NCI-H1092 (cell line): ENCODE results near the gene RFPL3.
"Not testable (repeated sequence)": the region's sequence is repeated elsewhere in the genome, so short reads cannot be mapped to it uniquely, and the experiment has no call there.

Experiments
- DNase-seq: peaks from one replicate; lab custom pipeline; 2025; lab: John Stamatoyannopoulos, UW

Gene RFPL3

DNA sequence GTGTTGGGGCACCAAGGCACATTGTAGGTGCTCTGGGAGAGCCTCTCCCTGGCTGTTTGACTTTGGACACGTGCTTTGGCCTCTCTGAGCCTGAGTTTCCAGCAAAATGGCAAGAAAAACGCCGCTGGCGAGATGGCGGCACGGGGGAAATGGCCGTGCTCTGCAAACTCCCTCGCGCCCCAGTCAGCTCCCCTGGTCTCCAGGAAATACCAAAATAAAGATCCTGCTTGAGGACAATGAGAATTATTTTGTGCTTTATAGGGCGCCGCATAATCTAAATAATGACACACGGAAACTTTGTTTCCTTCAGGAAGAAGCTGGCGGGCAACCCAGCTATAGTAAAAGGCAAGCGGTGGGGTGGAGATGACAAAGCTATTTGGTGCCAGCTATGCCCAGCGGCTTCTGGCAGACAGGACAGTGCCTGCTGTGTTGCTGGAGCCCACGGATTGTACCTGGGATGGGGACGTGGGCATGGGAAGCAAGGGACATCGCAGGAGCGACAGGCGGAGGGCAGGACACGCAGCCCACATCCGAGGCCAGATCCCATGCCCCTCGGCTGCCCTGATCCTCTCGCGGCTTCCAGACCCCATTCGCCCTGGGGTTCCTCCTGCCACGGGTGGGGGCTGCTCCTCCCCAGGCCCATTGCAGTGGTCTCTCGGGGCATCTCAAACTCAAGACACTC is 26.3 kb upstream of the RFPL3 start:
- no peak for DNase-seq

DNA sequence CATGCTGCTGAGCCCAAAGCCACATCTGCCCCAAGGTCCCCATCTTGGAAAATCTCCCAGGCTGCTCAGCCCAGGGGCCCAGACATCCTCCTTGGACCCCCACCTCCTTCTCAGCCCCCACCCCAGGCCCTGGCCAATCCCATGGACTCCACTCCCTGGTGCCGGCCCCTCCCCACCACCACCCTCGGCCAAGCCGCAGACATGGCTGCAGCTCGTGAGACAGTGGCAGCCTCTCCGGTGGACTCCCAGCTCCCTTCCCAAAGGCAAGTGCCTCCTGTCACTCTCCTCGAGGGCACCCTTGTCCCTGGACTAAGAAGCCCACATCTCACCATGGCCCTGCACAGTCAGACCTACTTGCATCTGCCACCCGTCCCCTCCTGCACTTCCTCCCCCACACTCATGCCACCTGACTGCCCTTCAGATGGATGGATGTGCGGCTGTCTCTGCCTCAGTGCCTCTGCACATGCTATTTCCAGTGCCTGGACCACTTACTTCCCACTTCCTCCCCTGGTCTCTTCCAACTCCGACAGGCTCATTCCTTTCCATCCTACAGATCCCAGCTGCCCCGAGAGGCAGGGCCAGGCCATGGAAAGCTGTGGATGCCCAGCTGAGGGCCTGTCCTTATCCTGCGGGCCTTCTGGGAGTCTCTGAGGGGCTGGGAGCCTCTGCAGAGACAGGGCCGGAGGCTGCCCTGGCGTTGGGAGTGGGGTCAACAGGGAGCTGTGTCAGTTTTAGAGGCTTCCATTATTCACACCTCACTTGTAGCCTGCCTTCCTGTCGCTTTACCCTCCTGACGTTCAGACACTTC is 25.5 kb upstream of the RFPL3 start:
- DNase-seq: no peak

DNA sequence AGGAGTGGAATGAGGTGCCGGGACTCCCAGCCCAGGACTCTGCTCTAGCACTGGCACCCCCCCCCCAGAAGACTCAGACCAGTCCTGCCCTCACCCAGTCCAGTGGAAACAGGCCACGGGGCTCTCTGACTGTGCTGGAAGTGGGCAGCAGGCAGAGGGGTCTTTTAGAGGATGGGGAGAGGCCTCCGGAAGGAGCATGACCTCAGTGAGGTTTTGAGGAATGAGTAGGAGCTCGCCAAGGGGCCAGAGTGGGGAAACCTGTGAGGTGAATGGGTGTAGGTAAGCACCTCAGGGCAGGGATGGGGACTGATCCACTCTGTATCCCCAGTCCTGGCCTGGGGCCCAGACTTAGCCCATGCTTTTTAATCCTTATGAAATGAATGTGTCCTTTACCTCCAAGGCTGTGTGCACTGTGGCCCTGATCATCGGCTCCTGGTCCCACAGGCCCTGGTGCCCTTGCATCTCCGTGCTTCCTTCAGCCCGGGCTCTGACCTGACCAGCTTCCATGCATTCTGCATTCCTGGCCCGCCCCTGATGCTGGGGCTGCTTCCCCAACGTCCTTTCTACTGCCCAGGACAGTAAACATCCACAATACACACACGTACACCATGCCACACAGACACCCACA is 24.4 kb upstream of the RFPL3 start:
- no peak for DNase-seq

DNA sequence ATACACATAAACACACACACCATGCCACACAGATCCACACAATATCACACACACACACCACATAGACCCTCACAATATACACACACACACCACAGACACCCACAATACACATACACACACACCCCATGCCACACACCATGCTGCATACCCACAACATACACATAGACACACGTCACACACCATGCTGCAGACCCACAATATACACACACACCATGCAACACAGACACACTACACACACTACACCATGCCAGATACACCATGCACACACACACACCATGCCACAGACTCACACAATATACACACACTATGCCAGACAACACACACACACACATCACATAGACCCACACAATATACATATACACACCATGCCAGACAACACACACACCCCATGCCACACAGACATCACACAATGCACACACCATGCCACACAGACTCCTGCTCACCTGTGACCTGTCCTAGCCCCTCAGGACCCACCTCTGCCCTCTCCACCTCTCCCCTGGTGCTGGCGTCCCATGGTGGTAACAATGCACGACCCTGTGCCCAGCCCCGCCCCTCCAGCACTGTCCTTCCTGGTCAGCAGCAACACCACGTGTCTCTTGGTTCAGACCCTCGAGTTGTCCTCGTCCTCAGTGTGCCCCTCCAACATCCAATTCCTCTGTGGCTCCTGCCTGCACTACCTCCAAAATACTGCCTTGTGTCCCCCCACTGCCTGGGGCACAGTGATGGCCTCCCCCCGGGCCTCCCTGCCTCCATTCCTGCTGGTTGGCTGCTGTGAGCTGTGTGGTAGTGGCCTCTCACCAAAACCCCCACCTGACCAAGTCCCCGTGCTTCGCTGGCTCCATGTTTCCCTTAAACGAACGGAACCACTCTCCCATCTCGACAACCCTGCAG is 23.7 kb upstream of the RFPL3 start:
- DNase-seq: no peak

DNA sequence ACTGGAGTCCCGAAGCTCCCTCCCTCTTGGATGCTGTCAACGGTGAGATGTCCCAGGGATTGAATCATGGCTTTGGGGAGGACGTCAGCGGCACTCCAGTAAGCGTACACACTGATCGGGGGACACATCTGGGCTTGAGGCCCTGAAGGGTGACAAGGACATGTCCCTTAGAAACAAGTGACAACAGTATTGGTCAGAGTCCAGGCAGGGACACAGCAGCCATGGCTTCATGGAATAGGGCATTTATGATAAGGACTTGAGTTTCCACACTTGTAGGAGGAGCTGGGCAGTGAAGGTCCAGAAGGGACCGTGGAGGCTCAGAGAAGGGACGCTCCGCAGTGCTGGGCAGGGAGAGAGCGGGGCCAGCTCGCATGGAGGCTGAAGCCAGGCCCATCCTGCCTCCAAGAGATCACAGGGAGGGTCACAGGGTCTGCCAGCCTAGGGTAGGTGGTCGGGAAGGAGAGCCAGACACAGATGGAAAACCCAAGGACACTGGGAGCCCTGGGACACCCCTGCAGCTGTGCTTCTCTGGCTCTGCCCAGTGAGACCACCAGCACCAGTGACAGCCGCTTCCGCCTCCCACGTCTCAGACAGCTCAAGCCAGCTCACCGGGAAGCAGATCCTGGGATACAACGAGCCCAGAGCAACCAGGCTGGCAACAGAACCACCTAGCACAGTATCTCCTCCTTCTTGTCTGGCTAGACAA is 22.9 kb upstream of the RFPL3 start:
- no peak for DNase-seq

DNA sequence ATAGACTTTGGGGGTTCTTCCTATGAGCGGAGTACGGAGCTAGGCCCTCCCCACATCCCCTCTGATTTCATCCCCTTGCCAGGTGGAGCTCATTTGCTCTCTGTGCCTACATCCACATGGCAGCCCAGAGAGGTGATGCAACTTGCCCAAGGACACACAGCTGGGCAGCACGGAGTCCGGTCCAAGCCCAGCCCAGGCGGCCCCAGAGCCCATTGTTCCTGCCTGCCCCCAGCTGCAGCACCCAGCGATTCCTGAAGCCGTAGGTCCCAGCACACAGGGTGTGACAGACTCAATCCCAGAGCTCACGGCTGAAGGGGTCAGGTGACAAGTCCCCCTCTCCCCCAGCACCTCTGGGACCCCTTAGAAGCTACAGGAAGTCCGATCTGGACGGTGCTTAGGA is 22.2 kb upstream of the RFPL3 start:
- no peak for DNase-seq

DNA sequence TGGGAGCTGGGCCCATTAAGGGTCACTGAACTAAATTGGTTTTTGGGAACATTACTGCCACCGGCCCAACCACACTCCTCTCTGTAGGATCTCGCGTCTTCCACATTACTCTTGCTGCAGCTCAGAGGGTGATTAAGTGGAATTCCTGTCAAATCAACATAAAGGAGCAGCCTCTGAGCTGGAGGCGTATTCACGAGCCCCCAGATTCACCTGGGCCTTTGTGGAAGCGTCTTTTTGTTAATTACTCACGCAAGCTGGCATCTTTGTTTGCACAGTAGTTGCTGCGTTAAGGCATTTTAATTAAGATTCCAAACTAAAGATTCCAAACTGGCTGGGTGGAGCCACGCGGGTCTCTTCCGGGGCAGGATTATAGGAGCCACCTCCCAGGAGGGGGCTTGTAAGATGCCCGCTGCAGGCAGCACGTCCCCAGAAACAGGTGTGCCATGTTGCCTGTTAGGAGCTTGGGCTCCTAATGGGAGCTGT is 21.5 kb upstream of the RFPL3 start:
- no peak for DNase-seq

DNA sequence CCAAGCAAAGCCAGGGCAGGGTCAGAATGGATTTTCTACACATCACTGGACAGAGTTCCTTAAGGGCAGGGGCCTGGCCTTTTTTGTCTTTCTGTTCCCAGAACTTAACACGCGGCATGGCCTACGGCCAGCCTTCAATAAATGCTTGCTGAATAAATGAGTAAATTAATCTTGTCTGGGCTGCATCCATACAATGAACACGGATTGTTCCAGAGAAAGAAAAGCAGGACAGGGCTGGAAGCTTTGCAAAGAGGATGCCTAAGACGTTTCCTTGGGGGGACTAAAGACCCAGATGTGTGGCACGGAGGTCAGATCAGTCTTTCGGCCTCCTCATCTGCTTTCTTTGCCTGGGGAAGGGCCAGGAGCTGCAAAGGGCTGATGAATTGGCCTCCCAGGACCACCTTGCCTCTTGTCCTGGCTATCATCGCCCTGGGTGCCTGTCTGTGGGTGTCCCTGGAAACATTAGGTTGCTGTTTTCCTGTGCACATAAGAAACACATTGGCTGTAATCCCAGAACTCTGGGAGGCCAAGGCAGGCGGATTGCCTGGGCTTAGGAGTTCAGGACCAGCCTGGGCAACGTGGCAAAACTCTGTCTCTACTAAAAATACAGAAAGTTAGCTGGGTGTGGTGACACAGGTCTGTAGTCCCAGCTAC is 20.8 kb upstream of the RFPL3 start:
- DNase-seq: no peak

DNA sequence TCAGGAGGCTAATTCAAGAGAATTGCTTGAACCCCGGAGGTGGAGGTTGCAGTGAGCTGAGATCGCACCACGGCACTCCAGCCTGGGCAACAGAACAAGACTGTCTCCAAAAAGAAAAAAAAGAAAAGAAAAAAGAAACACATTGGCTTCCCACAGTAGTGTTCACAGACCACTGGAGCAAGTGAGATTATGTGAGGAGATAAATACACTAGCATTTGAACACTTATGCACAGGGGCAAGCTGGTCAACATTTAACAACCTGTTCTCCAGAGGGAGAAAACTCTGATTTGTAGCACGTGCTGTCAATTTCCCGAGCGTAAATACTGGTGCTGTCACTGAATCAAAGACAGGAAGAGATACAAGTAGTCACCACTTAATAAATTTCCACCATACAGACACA is 20.2 kb upstream of the RFPL3 start:
- not testable (repeated sequence) for DNase-seq

DNA sequence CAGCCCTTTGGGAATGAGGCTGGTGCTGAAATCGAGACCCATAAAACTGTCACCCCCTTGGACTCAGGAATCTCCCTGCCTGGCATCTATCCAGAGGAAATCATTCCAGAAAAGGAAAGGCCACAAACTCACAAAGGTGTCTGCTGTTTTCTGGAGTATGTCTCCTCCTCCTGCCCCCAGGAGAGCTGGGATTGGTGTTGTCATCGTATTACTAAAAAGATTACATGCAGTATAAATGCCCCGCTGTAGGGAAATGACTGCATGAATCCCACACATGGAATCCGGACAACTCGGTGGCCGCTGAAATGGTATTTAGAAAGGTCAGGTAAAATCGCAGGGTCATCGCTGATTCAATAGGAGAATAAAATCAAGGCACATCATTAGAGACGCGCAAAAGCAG is 18.9 kb upstream of the RFPL3 start:
- DNase-seq: no peak

DNA sequence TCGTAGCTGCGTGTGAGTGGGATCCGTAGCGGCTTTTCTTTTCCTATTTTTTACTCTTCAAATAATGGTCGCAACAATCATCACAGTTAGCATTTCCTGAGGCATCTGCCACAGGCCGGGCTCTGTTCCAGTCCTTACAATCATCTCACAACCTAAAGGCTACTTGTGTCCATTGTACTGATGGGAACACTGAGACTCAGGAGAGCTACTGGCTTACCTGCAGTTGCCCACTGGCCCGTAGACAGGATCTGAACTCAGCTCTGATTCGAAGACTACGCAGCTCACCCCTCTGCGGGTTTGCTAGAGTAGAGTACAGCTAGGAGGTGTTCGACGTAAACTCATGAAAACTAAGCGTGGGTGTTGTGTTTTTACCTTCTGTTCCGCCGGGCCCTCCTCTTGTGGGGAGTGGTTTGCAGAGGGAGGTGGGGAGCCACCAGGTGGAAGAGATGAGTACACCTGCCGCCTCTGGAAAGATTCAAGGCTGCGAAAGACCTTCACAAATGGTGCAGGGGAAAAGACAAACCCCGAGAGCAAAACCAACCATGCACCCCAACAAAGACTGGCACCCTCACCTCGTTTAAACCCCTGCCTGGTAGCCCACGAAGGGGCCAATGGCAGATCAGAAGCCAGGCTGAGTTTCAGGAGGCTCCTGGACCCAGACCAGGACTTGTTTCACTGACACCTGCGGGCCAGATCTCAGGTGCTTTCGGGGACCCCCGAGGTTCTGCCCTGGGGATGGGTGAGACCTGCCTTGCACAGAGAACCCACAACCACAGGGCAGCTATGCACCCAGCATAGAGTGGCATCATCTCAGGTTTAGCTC is 18.3 kb upstream of the RFPL3 start:
- DNase-seq: no peak

DNA sequence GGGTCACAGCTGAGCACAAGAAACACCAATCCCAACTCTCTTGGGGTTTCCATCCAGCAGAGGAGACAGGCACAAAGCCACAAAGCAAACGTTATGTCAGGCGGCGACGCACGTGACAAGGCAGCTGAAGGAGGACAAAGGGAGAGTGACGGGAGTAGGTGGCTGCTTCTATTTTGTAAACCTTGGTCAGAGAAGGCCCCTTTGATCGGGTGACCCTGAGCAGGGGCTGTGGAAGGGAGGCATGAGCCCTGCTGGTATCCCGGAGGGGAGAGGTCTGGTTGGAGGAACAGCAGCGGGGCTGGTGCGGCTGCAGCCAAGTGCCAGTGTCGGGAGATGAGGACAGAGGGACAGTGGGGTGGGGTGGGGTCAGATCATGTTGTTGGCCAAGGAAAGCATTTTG is 17.3 kb upstream of the RFPL3 start:
- DNase-seq: no peak

DNA sequence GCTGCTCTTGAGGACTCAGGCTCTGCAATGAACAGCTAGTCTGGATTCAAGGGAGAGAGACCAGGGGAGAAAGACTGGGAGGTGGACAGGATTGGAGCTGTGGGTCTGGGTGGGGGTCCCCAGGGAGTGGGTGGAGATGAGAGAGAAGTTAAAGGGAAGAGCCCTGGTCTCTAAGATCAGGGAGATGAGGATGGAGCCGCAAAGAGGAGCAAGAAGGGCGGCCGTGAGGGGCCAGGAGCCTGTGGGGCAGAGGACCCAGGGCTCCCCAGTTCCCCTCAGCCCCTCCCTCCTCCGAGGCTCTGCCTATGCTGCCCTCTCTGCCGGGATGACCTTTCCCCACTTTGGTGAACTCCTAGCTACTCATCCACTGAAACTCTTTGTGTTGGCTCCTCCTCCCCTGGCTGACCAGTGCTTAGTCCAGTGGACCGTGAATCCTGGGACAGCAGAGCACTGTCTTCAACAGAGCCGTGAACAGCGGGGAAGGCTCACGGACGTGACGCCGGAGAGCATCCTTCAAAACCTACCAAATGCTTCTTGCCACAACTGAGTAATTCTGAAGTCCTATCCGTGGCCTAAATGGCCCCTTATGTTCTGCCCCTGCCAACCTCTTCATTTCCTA is 16.4 kb upstream of the RFPL3 start:
- no peak for DNase-seq

DNA sequence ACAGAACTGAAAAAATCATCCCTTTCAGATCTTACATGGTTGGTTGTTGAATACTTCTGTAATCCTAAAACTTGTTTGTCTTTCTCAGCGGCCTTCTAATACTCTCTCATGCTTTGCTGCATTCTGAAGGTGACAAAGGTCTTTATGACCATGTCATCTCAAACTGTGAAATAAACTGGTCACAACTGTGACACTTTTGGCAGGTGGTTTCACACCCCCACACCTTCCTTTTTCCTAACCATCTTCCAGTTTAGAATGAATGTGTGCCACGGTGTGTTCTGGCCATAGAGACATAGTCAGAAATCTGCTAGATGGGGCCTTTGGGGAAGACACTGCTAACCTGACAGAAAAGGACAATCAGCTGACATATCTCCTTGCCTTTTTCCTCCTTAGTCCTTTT is 14.7 kb upstream of the RFPL3 start:
- no peak for DNase-seq

DNA sequence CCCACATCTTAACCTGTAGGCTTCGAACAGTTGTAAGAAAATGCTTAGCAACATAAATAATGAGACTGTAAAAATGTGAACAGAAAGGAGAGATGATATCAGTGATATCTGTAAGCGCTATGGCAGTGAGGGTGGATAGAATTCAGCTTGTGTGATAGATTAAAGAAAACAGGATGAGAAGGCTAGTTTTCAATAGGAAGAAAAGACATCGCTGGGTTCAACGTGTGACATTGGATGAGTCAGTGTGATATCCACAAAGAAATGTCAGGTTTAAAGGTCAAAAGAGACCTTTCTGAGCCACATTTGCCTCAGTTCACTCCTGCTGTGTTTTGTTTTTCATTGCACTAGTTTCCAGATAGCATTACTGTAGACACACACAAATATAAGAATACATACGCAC is 13.7 kb upstream of the RFPL3 start:
- DNase-seq: no peak

DNA sequence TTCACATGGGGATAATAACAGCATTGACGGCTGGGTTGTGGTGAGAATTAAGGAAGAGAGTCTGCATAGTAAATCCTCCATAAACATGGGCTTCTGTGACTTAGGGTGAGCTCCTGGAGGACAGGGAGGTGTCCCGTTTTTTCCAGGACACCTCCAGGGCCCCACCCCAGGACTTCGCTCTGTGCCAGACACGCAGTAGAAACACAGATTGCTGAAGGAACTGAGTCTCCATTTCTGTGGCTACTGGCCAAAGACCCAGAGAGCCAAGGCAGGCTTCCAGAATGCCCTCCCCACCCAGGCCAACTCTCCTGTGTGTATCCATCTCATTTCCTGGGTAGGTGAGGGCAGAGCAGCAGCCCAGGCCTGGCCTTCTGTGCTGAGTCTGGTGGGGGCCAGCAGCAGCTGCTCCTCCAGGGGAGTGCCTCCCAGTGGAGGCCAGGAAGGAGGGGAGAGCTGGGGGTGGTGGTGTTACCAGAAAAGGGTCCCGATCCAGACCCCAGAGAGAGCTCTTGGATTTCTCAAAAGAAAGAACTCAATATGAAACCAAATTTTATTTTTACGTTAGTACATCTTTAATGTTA is 9.5 kb upstream of the RFPL3 start:
- no peak for DNase-seq

DNA sequence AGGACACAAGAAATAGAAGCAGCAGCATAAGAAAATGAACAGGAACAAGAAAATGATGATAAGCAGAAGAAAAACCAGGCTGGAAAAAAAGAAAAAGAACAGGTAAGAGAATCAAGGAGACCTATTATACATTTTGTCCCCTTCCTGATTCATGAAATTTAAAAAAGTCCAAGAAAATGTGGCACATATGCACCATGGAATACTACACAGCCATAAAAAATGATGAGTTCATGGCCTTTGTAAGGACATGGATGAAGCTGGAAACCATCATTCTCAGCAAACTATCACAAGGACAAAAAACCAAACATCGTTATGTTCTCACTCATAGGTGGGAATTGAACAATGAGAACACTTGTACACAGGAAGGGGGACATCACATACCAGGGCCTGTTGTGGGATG is 5.8 kb upstream of the RFPL3 start:
- not testable (repeated sequence) for DNase-seq

DNA sequence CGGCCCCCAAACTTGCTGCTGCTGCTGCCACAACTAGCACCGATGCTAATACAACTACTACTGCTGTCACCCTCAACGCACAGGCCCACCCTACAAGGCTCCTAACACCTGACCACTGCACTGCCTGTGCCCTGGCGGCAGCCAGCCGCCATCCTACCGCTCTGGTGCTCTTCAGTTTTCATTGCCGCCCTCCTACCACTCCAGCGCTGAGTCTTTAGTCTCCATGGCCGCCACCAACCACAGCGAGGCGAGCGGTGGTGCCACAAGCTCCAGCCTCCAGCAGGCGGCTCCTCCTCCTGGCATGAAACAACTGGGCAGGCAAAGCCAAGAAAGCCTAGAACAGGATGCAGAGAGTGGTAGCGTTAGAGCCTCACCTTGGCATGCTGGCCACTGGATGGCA is 5.0 kb upstream of the RFPL3 start:
- DNase-seq: no peak

DNA sequence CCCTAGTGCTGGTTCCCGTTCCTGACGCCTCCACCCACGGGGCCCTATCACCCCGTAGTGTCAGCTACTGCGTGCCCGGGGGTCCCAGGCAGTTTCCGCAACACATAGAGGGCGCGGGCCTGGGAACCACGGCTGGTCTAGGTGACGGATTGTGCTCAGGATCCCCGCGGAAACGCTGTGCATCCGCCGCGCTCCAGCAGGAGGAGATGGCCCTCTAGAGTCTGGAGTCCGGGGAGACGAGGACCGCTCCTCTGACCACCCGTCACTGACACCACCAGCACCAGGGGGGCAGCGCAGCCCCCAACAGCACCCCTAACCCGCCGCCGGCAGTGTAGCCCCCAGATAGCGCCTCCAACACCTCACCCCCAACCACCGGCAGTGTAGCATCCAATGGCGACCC is 4.4 kb upstream of the RFPL3 start:
- DNase-seq: no peak
